Measurements from ENCODE around the gene HSPA8.
"Not testable (repeated sequence)": the region's sequence is repeated elsewhere in the genome, so short reads cannot be mapped to it uniquely, and the experiment has no call there.

Gene HSPA8

DNA sequence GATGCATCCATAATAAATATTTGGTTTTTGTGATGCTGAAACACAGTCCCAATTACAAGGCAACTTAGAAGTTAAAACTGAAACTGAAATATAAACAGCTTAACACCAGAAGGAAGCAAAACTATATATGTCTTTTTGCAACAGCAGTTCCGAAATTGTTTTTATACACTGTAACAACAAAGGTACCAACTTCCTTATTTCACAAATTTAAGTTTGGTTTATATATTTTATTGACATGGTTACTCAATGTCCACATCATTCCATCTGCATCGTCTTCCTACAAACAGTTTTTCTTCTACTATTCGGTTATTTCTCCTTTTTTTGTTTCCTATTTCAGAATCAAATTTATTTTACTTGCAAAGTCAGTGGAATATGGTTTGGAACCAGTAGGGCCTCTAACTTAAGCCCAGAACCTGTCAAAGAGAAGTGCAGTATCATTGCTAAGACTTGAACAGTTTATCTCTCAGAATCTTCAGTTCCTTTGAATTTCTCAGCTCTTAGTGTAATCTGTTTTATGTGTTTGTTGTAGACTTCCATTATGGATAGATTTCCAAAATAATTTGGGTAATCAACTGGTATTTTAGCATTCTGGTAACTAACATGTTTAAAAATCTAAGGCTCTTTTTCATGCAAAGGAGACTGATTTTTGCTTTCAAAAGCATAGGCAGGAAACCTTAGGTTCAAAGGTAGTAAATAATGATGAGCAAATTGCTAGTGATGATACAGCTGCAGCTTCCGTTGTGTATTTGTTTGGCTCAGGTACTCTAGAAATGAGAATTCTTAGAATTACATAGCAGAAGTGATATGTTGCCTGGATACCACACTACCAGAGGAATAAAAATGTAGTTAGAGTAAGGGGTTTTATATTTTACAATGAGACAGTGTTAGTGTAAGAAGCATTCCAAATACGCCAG is 8.2 kb upstream of the HSPA8 start:
- no peak for DNase-seq

DNA sequence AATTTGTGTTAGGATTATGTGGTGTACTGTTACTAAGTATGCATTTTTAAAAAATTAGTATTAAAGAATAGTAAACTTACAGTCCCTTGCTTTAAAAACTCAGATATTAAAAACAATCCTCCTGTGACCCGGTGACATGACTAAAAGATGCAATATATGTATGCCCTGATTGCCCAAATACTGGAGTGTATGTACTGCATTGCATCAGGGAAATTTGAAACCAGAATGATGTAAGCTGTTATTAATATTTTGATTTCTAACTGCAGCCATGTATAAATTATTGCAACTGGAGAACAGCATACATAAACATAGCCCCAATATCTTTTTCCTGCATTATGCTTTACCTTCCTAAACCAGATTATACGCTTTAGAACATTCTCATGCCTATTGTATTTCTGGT is 3.7 kb upstream of the HSPA8 start:
- DNase-seq: peak; percentile 67

DNA sequence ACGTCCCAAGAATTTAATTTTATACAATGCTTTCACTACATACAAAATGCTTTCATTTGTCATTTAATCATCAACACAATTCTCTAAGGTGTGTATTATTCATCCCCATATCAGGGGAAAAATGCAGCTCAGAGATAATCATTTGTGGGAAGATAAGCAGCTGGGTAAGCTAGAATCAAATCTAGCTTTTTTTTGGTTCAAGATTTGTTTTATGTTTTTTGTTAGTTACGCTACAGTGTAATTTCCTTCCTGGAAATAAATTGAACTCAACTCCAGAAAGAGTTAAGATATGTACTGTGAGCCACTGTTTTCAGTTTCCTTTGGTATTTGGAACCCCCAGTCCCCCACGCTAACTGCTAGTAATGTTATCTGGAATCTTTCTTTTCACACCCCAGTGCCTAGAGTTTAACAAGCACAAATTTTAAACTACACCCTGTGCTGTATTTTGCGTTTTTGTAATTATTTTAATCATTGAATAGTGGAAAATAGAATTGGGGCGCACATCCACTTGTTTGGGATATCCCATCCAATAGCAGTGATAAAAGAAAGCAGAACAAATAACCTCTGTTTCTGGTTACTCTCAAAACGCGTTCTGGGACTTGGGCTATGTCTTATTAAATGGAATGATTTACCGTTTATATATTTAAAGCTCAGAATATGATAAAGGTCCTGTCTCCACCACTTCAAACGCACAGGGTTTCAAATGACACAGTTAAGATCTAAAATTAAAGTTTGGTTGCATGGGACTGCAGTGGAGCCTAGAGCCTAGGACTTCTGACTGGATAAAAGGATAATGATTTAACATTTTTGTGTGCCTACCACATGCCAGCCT is 2.1 kb upstream of the HSPA8 start:
- no peak for DNase-seq

DNA sequence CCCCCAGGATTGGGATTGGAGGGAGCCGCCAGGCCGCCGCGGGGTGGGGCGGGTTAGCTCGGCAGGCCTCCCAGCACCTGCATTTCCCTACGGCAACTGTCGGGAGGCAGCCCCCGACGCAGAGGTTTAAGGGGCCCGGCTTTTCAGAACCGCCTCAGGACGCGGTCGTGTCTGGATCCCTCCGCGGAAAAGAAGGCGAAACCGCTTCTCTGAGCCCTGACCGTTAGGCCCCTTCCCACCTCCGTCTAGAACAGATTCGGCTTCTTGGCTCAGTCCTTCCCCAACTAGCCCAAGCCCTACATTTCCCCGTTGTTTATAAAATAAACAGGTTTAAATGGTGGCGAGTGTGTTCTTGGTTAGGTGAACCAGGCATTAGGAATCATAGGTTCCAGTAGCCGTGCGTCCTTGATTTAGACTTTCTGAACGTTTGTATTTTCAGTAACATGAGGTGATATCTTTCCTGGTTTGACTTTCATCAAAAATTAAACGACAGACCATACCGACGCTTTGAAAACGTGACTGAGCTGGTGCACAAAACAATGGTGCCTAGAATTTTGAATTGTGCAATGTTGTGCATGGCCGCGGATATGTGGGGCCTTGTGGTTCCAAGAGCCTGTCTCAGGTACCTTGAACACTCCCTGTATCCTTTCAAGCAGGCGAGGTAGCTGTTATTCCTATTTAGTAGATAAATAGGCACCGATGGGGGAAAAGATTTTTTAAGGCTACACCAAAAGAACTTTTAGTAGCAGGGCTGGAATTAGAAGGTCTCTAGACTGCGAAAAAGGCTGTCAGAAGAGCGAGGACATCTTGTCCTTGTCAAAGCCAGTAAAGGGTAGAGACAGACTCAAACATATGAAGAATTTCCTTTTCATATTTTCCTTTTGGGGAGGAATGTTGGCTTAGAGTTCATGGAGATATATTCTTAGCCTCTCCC is 1.2 kb upstream of the HSPA8 start:
- peak; percentile 67 for DNase-seq

GRCh38 chr11:123062158-123062891 is 389 bp upstream of the HSPA8 start:
- peak; percentile 100 for DNase-seq

- DNase-seq: no peak
These were observed 1.5 kb downstream of the HSPA8 start for GRCh38 chr11:123060277-123061000.

- DNase-seq: not testable (repeated sequence)
These were observed 2.7 kb downstream of the HSPA8 start for GRCh38 chr11:123059041-123059920.

- DNase-seq: no peak
These were observed 4.2 kb downstream of the HSPA8 start for GRCh38 chr11:123057661-123058305.

GRCh38 chr11:123056835-123057491 is 5.0 kb downstream of the HSPA8 start:
- no peak for DNase-seq

- no peak for DNase-seq
These were observed 6.6 kb downstream of the HSPA8 start for GRCh38 chr11:123055191-123055901.

DNA sequence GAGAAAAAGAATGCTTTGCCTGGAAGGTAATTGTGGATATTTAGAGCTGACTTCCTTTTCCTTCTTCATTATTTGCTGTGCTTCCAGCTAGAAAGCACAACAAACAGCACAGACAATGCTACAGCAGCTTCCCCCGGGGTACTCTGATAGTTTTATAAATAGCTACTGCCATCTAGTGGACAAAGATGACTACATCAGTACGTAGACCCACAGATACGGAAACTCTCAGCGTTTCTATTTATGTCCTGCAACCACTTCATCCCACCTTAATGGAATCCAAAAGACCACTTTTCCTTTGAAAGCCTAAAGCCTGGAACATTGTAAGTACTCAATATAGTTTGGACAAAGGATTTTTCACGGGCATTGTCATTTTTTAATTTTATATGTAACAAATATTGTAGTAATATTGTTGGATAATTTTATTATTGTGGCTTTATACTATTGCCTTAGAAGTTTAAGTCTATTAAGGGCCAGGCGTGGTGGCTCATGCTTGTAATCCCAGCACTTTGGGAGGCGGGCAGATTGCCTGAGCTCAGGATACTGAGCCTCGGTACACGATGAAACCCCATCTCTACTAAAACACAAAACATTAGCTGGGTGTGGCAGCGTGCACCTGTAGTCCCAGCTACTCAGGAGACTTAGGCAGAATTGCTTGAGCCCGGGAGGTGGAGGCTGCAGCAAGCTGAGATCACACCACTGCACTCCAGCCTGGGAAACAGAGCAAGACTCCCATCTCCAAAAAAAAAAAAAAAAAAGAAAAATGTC is 7.5 kb downstream of the HSPA8 start:
- peak; percentile 69 for DNase-seq

GRCh38 chr11:123052901-123053721 is 8.8 kb downstream of the HSPA8 start:
- DNase-seq: no peak

DNA sequence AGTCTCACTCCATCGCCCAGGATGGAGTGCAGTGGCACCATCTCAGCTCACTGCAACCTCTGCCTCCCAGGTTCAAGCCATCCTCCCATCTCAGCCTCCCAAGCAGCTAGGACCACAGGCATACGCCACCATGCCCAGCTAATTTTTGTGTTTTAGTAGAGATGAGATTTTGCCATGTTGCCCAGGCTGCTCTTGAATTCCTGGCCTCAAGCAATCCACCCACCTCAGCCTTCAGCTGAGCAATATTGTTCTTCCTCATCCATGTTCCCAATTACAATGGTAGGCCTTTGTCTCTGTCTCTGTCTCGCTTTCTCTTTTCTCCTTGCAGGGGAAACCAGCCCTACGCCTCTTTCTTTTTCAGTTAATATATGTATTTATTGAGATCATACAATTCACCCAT is 10.3 kb downstream of the HSPA8 start:
- DNase-seq: no peak

- DNase-seq: no peak
These were observed 10.8 kb downstream of the HSPA8 start for GRCh38 chr11:123051146-123051545.

- no peak for DNase-seq
These were observed 14.0 kb downstream of the HSPA8 start for GRCh38 chr11:123047947-123048293.

DNA sequence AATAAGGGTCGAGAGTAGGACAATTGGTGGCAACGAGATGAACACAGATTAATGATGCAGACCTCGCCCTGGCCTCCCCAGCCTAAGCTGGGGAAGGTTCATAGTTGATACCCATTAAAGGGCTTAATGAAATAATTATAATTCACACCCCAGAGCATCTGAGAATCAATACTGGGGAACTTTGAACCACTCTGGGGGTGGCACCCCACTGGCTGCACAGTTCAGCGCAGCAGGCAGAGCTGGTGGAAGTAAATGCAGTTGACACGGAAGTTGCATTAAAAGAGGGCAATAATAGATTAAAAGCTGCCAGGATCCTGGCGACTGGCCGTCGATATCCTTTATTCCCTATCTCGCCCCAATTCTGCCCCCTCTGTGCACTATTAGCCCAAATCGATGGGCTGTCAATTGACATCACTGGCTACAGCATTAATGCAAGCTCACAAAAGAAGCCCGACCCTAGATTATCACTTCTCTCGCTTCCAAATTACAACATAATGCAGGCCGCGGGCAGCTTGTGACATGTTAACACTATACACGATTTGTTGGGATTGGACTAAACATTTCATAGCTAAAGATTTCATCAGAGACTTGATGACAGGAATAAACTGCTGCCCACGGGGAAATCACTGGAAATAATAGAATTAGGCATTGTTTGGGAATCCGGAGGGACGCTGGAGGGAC is 14.5 kb downstream of the HSPA8 start:
- DNase-seq: no peak
